ENCODE results near the gene EMSY.

- TF ChIP-seq, protein P1, sequence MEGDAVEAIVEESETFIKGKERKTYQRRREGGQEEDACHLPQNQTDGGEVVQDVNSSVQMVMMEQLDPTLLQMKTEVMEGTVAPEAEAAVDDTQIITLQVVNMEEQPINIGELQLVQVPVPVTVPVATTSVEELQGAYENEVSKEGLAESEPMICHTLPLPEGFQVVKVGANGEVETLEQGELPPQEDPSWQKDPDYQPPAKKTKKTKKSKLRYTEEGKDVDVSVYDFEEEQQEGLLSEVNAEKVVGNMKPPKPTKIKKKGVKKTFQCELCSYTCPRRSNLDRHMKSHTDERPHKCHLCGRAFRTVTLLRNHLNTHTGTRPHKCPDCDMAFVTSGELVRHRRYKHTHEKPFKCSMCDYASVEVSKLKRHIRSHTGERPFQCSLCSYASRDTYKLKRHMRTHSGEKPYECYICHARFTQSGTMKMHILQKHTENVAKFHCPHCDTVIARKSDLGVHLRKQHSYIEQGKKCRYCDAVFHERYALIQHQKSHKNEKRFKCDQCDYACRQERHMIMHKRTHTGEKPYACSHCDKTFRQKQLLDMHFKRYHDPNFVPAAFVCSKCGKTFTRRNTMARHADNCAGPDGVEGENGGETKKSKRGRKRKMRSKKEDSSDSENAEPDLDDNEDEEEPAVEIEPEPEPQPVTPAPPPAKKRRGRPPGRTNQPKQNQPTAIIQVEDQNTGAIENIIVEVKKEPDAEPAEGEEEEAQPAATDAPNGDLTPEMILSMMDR (IDR thresholded peaks at IDR 0.05), result no peak
- TF ChIP-seq POLR2A (IDR thresholded peaks at IDR 0.05) (no peak), POLR2AphosphoS5 (IDR thresholded peaks at IDR 0.05) (no peak)
Measured at GRCh38 chr11:76600124-76600655, 155.4 kb downstream of the EMSY start.

Measured in sigmoid colon (tissue), 4 donors.